GM12891 (cell line): ENCODE results near the gene EML1.

Experiments
- PAX5 ChIP-seq: IDR thresholded peaks from 2 replicates; pipeline ENCODE4 v1.6.1; 2011; ENCODE audit warnings: low read length, moderate library complexity, mild to moderate bottlenecking; ENCODE audit not compliant: insufficient read depth, severe bottlenecking
- POLR2A ChIP-seq: IDR thresholded peaks from 2 replicates; pipeline ENCODE4 v1.6.1; 2011; ENCODE audit warnings: low read depth, low read length, control low read depth
- POLR2AphosphoS5 ChIP-seq: IDR thresholded peaks from 2 replicates; pipeline ENCODE4 v1.6.1; 2011; ENCODE audit warnings: low read depth, low read length, control low read depth
- SPI1 ChIP-seq: IDR thresholded peaks from 2 replicates; pipeline ENCODE4 v1.6.1; 2011; ENCODE audit warnings: low read depth, low read length, control low read depth
- TAF1 ChIP-seq: IDR thresholded peaks from 2 replicates; pipeline ENCODE4 v1.6.1; 2011; ENCODE audit warnings: low read depth, low read length, control low read depth

GRCh38 chr14:99850709-99851108 lies 57.5 kb downstream of the EML1 start:
- TF ChIP-seq POLR2A (no peak), POLR2AphosphoS5 (no peak), PAX5 (no peak), TAF1 (no peak), SPI1 (no peak)
